GM06990 (cell line): ENCODE results near the gene GSE1.

Experiments
- DNase-seq: peaks from one replicate; pipeline ENCODE4 v3.0.0-alpha.2; 2011; ENCODE audit not compliant: insufficient read length; ENCODE audit errors: extremely low read depth
- H3K27me3 ChIP-seq: replicated peaks from 2 replicates; pipeline ENCODE4 v1.6.0; 2011; ENCODE audit warnings: low read length; ENCODE audit not compliant: control insufficient read depth, insufficient read depth
- H3K36me3 ChIP-seq: 2 replicates; pipeline ENCODE4 v1.5.1; 2011; ENCODE audit warnings: low read length; ENCODE audit not compliant: control insufficient read depth, insufficient read depth
- H3K4me3 ChIP-seq: replicated peaks from 2 replicates; pipeline ENCODE4 v1.5.1; 2011; ENCODE audit warnings: low read depth, mild to moderate bottlenecking, control low read depth, low read length
- TF ChIP-seq, protein P1 (sequence below): IDR thresholded peaks from 2 replicates; pipeline ENCODE4 v1.5.1; 2011; ENCODE audit warnings: low read length, control low read depth, mild to moderate bottlenecking, inconsistent platforms; ENCODE audit not compliant: insufficient read depth, poor library complexity, severe bottlenecking

Gene GSE1

DNA sequence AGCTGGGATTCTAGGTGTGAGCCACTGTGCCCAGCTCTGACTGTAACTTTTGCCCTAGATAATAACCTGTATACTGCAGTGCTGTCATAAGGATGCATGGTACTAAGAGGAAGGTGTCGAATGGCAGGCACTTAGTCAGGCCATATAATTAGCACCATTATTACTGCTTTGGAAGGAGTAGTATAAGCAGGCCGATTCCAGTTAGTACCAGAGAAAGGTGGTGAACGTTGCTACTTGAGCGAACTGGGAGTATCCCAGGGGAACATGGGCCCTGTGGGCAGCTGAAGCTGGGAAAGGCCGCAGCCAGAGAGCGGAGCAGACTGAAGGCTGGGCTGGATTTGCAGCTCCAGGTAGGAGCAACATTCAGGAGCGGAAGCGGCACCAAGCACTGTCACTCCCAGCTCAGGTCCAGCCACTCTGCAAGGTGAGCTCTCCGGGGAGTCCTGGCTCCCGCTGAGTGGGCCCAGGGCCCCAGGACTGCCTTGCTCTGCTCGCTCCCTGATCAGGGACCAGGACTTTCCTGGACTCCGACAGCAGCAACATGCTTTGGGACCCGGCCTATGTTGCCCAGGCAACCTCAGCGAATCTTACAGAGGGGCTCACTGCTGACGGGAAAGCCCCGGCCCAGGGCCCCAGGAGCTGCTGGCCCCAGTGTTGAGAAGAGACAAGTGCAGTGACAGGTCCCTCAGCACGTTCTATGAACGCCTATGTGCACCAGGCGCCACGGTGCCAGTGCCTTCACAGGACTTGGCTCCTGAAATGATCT lies 109.2 kb downstream of the GSE1 start:
- no peak for DNase-seq
- Histone ChIP-seq H3K36me3 (no peaks in the 10 kb centered on the region; the same call in 1 of the 2 replicates), H3K4me3 (no peak overlapping the region), H3K27me3 (no peaks in the 10 kb centered on the region)
- TF ChIP-seq, protein P1, sequence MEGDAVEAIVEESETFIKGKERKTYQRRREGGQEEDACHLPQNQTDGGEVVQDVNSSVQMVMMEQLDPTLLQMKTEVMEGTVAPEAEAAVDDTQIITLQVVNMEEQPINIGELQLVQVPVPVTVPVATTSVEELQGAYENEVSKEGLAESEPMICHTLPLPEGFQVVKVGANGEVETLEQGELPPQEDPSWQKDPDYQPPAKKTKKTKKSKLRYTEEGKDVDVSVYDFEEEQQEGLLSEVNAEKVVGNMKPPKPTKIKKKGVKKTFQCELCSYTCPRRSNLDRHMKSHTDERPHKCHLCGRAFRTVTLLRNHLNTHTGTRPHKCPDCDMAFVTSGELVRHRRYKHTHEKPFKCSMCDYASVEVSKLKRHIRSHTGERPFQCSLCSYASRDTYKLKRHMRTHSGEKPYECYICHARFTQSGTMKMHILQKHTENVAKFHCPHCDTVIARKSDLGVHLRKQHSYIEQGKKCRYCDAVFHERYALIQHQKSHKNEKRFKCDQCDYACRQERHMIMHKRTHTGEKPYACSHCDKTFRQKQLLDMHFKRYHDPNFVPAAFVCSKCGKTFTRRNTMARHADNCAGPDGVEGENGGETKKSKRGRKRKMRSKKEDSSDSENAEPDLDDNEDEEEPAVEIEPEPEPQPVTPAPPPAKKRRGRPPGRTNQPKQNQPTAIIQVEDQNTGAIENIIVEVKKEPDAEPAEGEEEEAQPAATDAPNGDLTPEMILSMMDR = no peak

DNA sequence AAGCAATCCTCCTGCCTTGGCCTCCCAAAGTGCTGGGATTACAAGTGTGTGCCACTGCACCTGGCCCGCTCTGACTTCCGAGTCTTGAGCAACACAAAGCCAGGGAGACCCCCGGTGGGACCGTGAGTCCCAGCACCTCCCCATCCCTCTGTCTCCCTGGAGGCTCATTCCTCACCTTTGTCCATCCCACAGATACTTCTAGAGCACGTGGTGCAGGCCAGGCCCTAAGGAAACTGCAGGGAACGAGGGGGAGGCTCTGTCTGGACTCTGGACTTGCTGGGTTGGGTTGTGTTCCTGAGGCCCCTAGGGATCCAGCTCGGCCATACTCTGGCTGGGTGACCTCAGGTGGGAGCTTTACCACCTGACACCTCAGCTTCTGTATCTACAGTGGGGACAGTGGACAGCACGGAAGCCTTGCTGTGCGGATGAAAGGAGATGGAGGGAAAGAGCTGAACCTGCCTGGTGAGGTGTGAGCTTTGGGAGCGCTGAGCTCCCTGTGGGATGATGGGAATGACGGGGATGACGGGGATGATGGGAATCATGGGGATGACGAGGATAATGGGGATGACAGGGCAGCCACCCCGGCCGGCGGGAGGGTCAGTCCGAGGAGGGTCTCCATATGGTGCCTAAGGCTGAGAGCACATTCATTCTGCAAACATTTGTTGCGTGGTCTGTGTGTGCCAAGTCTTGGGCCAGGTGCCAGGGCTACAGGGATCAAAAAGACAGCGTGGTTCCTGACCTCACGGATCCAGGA lies 111.2 kb downstream of the GSE1 start:
- Histone ChIP-seq H3K36me3 (no peaks in the 10 kb centered on the region; the same call in 1 of the 2 replicates), H3K27me3 (no peaks in the 10 kb centered on the region), H3K4me3 (no peak overlapping the region)
- no peak for DNase-seq
- TF ChIP-seq, protein P1 = no peak

DNA sequence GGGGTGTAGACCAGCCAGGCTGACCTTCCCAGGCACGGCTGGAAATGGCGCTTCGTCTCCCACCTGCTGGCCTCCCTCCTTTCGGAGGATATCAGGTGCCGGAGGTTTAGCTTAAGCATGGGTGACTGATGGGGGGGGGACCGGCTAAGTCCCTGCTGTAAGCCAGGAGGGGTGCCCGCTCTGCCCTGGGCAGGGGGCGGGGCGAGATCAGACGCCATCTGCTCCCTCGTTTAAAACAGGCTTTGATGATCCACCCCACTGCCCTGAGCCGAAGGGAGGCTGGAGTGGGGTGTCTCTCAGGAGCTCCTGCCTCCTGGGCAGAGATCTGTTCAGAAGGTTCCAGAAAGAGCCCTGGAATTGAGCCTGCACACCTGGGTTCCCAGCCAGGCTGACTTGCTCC lies 111.8 kb downstream of the GSE1 start:
- H3K4me3 ChIP-seq = no peak overlapping the region
- DNase-seq = no peak
- no peaks in the 10 kb centered on the region; the same call in 1 of the 2 replicates for H3K36me3 ChIP-seq
- TF ChIP-seq, protein P1 = no peak
- H3K27me3 ChIP-seq = no peaks in the 10 kb centered on the region
